Measurements from ENCODE around the gene PDZRN4.
"Not testable (repeated sequence)": the region's sequence is repeated elsewhere in the genome, so short reads cannot be mapped to it uniquely, and the experiment has no call there.

The PDZRN4 gene

GRCh38 chr12:41213648-41214047 is 25.5 kb downstream of the PDZRN4 start:
- no peak for DNase-seq (ENCODE audit: low read depth)

- no peak for DNase-seq (ENCODE audit: low read depth)
Observed at GRCh38 chr12:41217727-41218126, 29.6 kb downstream of the PDZRN4 start.

- DNase-seq (ENCODE audit: low read depth) = no peak
Observed at GRCh38 chr12:41220931-41221330, 32.8 kb downstream of the PDZRN4 start.

- no peak for DNase-seq (ENCODE audit: low read depth)
Observed at GRCh38 chr12:41221491-41221890, 33.4 kb downstream of the PDZRN4 start.

- no peak for DNase-seq (ENCODE audit: low read depth)
Observed at GRCh38 chr12:41223600-41223999, 35.5 kb downstream of the PDZRN4 start.

- DNase-seq (ENCODE audit: low read depth) = no peak
Observed at GRCh38 chr12:41224066-41224465, 35.9 kb downstream of the PDZRN4 start.

- no peak for DNase-seq (ENCODE audit: low read depth)
Observed at GRCh38 chr12:41225179-41225578, 37.1 kb downstream of the PDZRN4 start.

GRCh38 chr12:41228066-41228820 is 40.1 kb downstream of the PDZRN4 start:
- no peak for DNase-seq (ENCODE audit: low read depth)

GRCh38 chr12:41230756-41231155 is 42.6 kb downstream of the PDZRN4 start:
- DNase-seq (ENCODE audit: low read depth) = no peak

GRCh38 chr12:41234692-41235091 is 46.6 kb downstream of the PDZRN4 start:
- DNase-seq (ENCODE audit: low read depth) = no peak

- no peak for DNase-seq (ENCODE audit: low read depth)
Observed at GRCh38 chr12:41242603-41243002, 54.5 kb downstream of the PDZRN4 start.

GRCh38 chr12:41248391-41248790 is 60.3 kb downstream of the PDZRN4 start:
- no peak for DNase-seq (ENCODE audit: low read depth)

GRCh38 chr12:41250748-41251147 is 62.6 kb downstream of the PDZRN4 start:
- no peak for DNase-seq (ENCODE audit: low read depth)

GRCh38 chr12:41254004-41254914 is 66.1 kb downstream of the PDZRN4 start:
- no peak for DNase-seq (ENCODE audit: low read depth)

GRCh38 chr12:41263196-41263595 is 75.1 kb downstream of the PDZRN4 start:
- not testable (repeated sequence) for DNase-seq (ENCODE audit: low read depth)

- no peak for DNase-seq (ENCODE audit: low read depth)
Observed at GRCh38 chr12:41264281-41264680, 76.2 kb downstream of the PDZRN4 start.

GRCh38 chr12:41269056-41269455 is 80.9 kb downstream of the PDZRN4 start:
- no peak for DNase-seq (ENCODE audit: low read depth)

GRCh38 chr12:41271489-41271888 is 83.4 kb downstream of the PDZRN4 start:
- DNase-seq (ENCODE audit: low read depth) = no peak

- DNase-seq (ENCODE audit: low read depth) = no peak
Observed at GRCh38 chr12:41274643-41275042, 86.5 kb downstream of the PDZRN4 start.

- no peak for DNase-seq (ENCODE audit: low read depth)
Observed at GRCh38 chr12:41277100-41277945, 89.2 kb downstream of the PDZRN4 start.

- DNase-seq (ENCODE audit: low read depth) = no peak
Observed at GRCh38 chr12:41277946-41278267, 89.8 kb downstream of the PDZRN4 start.

GRCh38 chr12:41280341-41281095 is 92.4 kb downstream of the PDZRN4 start:
- not testable (repeated sequence) for DNase-seq (ENCODE audit: low read depth)
